Gastrocnemius medialis (tissue), 4 donors: Measurements from ENCODE around the gene AMN1.

ENCODE experiments used
- POLR2A ChIP-seq, 2 donors: fragments of 450-650 bp; IDR thresholded peaks; one replicate each; pipeline ENCODE4 v1.6.1; 2017; ENCODE audit warnings: antibody characterized with exemption in 2 of 2, mild to moderate bottlenecking in 2 of 2, moderate library complexity in 2 of 2
- TF ChIP-seq, protein P1 (sequence below), 5 experiments: fragments of 450-650 bp in 3 of 5; fragments of 200-600 bp in 2 of 5; sonication (generic) in 2 of 5; IDR thresholded peaks in 4 of 5; conservative IDR thresholded peaks in 1 of 5; 1 replicate in 4 of 5; 2 replicates in 1 of 5; pipeline ENCODE4 v1.5.1; 2016 to 2019; ENCODE audit warnings: antibody characterized with exemption in 5 of 5, mild to moderate bottlenecking in 3 of 5, moderate library complexity in 3 of 5

DNA sequence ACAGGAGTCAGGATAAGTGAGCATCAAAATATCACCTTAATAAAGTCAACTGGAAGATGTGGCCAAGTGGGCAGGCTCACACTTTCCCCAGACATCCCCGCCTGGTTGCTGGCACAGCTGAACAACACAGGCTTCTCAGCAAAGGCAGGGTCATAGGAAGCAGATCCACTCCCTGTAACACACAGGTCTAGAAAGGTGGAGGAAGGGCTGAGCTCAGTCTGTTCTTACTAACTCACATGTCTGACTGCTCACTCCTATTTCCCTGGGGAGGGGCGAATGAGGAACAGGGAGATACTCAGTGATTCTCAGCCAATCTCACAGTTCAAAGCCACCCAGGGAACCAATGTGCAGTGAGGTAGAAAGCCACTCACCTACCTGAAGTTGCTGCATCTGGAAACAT lies 45.0 kb upstream of the AMN1 start:
- TF ChIP-seq, protein P1, sequence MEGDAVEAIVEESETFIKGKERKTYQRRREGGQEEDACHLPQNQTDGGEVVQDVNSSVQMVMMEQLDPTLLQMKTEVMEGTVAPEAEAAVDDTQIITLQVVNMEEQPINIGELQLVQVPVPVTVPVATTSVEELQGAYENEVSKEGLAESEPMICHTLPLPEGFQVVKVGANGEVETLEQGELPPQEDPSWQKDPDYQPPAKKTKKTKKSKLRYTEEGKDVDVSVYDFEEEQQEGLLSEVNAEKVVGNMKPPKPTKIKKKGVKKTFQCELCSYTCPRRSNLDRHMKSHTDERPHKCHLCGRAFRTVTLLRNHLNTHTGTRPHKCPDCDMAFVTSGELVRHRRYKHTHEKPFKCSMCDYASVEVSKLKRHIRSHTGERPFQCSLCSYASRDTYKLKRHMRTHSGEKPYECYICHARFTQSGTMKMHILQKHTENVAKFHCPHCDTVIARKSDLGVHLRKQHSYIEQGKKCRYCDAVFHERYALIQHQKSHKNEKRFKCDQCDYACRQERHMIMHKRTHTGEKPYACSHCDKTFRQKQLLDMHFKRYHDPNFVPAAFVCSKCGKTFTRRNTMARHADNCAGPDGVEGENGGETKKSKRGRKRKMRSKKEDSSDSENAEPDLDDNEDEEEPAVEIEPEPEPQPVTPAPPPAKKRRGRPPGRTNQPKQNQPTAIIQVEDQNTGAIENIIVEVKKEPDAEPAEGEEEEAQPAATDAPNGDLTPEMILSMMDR (IDR thresholded peaks at IDR 0.05 in 4 of 5, conservative IDR thresholded peaks at IDR 0.05 in 1 of 5): no peak
- no peak for TF ChIP-seq POLR2A (IDR thresholded peaks at IDR 0.05)
